ENCODE results near the gene EHD1. TPM values are rescaled to one million over a fixed set of nuclear protein-coding genes. Genes with fewer than 3 reads are reported as not detected.
"Not testable (repeated sequence)": the region's sequence is repeated elsewhere in the genome, so short reads cannot be mapped to it uniquely, and the experiment has no call there.

EHD1 gene
- total and polyA plus RNA-seq, 2 of the 4 experiments (the other 2 are of a cell fraction): 107 to 209 TPM

DNA sequence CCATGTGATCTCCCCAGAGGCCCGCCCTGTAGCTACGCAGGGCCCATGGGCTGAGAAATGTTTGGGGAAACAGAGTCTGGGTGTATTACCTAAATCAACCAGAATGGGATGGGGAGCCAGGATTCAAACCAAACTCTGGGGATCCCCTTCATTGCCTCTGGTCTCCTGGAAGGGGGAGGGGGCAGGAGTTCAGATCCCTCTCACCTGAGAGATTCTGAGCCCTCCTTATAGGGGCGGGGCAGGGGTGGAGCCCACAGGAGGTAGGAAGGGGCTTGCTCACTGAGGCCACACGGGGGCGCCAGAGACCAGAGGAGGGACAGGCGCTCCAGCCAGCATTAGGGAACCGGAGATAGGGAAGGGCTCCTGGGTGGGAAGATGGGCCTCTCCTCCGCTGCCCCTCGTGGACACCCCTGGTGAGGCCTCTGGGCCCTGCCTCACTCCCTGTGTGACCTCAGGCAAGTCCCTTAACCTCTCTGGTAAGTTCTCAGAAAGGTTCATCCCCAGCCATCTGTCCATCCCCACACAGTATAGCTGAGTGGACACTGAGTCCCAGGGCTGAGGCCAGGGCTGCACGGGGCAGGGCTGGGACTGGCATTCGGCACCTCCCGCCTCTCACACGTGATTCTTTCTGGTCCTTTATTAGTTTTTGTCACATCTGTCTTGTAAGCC lies 31.3 kb downstream of the EHD1 start (continued):
- no peak for TF ChIP-seq FOS (IDR thresholded peaks at IDR 0.05; ENCODE audit: low read depth, low read length)
- TF ChIP-seq MAFK (IDR thresholded peaks at IDR 0.05; ENCODE audit: low read depth, low read length): no peak

DNA sequence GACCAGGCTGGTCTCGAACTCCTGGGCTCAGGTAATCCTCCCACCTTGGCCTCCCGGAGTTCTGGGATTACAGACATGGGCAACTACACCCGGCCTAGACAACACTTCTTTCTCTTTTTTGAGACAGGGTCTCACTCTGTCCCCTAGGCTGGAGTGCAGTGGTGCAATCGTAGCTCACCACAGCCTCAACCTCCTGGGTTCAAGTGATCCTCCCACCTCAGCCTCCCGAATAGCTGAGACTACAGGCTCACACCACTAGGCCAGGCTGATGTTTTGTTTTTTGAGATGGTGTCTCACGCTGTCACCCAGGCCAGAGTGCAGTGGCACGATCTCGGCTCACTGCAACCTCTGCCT lies 32.7 kb downstream of the EHD1 start:
- H3K27me3 ChIP-seq (ENCODE audit: control insufficient read depth, insufficient read depth, low read length): not testable (repeated sequence)

More for the DNA sequence above, 32.7 kb downstream of the EHD1 start:
- H3K23ac ChIP-seq (ENCODE audit: low read depth, low read length); H3K4me2 ChIP-seq (ENCODE audit: low read depth, low read length); H3K9me1 ChIP-seq (ENCODE audit: insufficient read depth, low read length); dilution Hi-C loops (cut with HindIII; ENCODE audit: low sequenced_read_pairs, unreplicated experiment); POLR2A ChIA-PET (ENCODE audit: unreplicated experiment); DNase-seq; ATAC-seq (ENCODE audit: low read depth); H2BK20ac ChIP-seq (ENCODE audit: low read depth, low read length); H3K27ac ChIP-seq (ENCODE audit: insufficient read depth, low read length); H3K4me3 ChIP-seq (ENCODE audit: insufficient read depth, low read depth, low read length); H2AFZ ChIP-seq (replicated peaks; ENCODE audit: low read length, poor library complexity); H3K56ac ChIP-seq (ENCODE audit: extremely low read depth, insufficient read depth, low read length); BruUV-seq (replicated peaks); H4K8ac ChIP-seq (ENCODE audit: low read depth in 2 of 2, low read length in 2 of 2); H3K14ac ChIP-seq (replicated peaks; ENCODE audit: low read depth, low read length); H2AK5ac ChIP-seq (ENCODE audit: low read depth, low read length); H3K4ac ChIP-seq (ENCODE audit: low read depth, low read length); H3K18ac ChIP-seq (ENCODE audit: low read depth, low read length); H3K9me3 ChIP-seq (ENCODE audit: control insufficient read depth, insufficient read depth, low read length); H3K9ac ChIP-seq (ENCODE audit: low read depth, low read length); H4K5ac ChIP-seq (ENCODE audit: low read depth, low read length); H4K91ac ChIP-seq (ENCODE audit: insufficient read depth, low read depth, low read length); H2BK15ac ChIP-seq (ENCODE audit: low read depth, low read length); H2BK120ac ChIP-seq (ENCODE audit: low read depth, low read length); H2AK9ac ChIP-seq (replicated peaks; ENCODE audit: low read depth, low read length, poor library complexity); H2BK5ac ChIP-seq (ENCODE audit: low read depth, low read length, poor library complexity, severe bottlenecking); H4K20me1 ChIP-seq (ENCODE audit: insufficient read depth, low read length); H3K36me3 ChIP-seq (ENCODE audit: control insufficient read depth, insufficient read depth, low read length): not testable (repeated sequence)
- intact Hi-C loops (cut with micrococcal nuclease): loop anchor here (2.0 to 5.0 kb wide), 2 partner anchors 152 to 265 kb away; partner anchors contain the start of genes BATF2 and TM7SF2
- no CpG with 5 or more reads among the region's 8 CpGs for WGBS, 2 experiments (ENCODE audit: extremely low coverage in 2 of 2, insufficient read length in 1 of 2)
- H3K4me1 ChIP-seq (ENCODE audit: control insufficient read depth, insufficient read depth, low read length): peaks cover 17% of the 10 kb centered on the region
- CTCF ChIA-PET: interaction anchor here (2.3 to 3.3 kb wide), 2 partner anchors 32 to 42 kb away, joined by 12 to 15 read pairs; partner anchors contain the start of gene EHD1
- in situ Hi-C loops (cut with MboI; ENCODE audit: low sequenced_read_pairs): loop anchor here (5.0 to 10.0 kb wide), 2 partner anchors 47 to 159 kb away; no protein-coding TSS in a partner anchor
- H3K79me1 ChIP-seq (ENCODE audit: low read depth in 1 of 2, low read length in 2 of 2): peaks cover 0 to 17% of the 10 kb centered on the region in 2 experiments; a peak in 2 of 4 replicates

All from IMR-90 (cell line).